K562 (cell line): ENCODE data around the gene PRKG1. TPM values are rescaled to one million over a fixed set of nuclear protein-coding genes. Genes with fewer than 3 reads are reported as not detected.

Source experiments
- ATAC-seq: fragments of 200-7000 bp; cut with Tn5 transposase; 3 replicates; pipeline ENCODE4 v1.9.1; 2020; ENCODE audit warnings: moderate library complexity
- BruUV-seq: library from RNA; stranded (reverse); fragments of 400-500 nt; replicated peaks from 2 replicates; lab custom pipeline; 2021; lab: Mats Ljungman, UMichigan
- CTCF ChIA-PET: fragments of 300-600 bp; formaldehyde crosslinking; extraction: SDS; loops from one replicate; lab custom pipeline; 2021; ENCODE audit warnings: low intra/inter-chr PET ratio; lab: Yijun Ruan, JAX
- POLR2A ChIA-PET: fragments of 300-600, 350-650 bp; sonication (Branson Sonifier 250); formaldehyde crosslinking; extraction: SDS; loops from one replicate; lab custom pipeline; 2021; ENCODE audit warnings: antibody characterized with exemption, inconsistent platforms; lab: Yijun Ruan, JAX
- DNase-seq, 4 experiments: peaks; one replicate each; pipeline versions ENCODE4 v3.0.0 to v3.0.0-alpha.2; 2011 to 2018; ENCODE audit warnings: low spot score in 3 of 4, mixed read lengths in 3 of 4; ENCODE audit errors: extremely low read depth in 1 of 4
- FAIRE-seq: peaks from 2 replicates; lab custom pipeline; 2011; peaks lifted over from hg19 to GRCh38; lab: Jason Lieb, UNC
- H2AFZ ChIP-seq: 2 replicates; pipeline ENCODE4 v1.6.0; 2011; ENCODE audit warnings: low read depth, low read length, control low read depth, inconsistent platforms
- H3K27ac ChIP-seq: fragments of 200-600 bp; 3 replicates; pipeline ENCODE4 v1.8.0; 2011; ENCODE audit warnings: low read depth, mild to moderate bottlenecking, control low read depth, inconsistent platforms, low read length, moderate library complexity, mixed read lengths; ENCODE audit errors: extremely low read depth
- H3K27me3 ChIP-seq, 2 experiments: fragments of 300-600 bp in 1 of 2; 2 replicates in 1 of 2; 3 replicates in 1 of 2; pipeline versions ENCODE4 v1.6.0 to v1.8.0; 2011; ENCODE audit warnings: inconsistent platforms in 2 of 2, low read length in 2 of 2, mild to moderate bottlenecking in 1 of 2, mixed read lengths in 1 of 2, moderate library complexity in 1 of 2; ENCODE audit not compliant: control insufficient read depth in 2 of 2, insufficient read depth in 2 of 2
- H3K36me3 ChIP-seq: fragments of 300-600 bp; 3 replicates; pipeline ENCODE4 v1.8.0; 2011; ENCODE audit warnings: mild to moderate bottlenecking, low read length, inconsistent platforms; ENCODE audit not compliant: control insufficient read depth, insufficient read depth
- H3K4me1 ChIP-seq, 2 experiments: fragments of 200-600 bp in 1 of 2; replicated peaks in 1 of 2; 2 replicates in 1 of 2; 3 replicates in 1 of 2; pipeline versions ENCODE4 v1.5.1 to v1.8.0; 2011; ENCODE audit warnings: inconsistent platforms in 2 of 2, low read length in 2 of 2, mild to moderate bottlenecking in 1 of 2, mixed read lengths in 1 of 2, moderate library complexity in 1 of 2; ENCODE audit not compliant: control insufficient read depth in 2 of 2, insufficient read depth in 2 of 2
- H3K4me2 ChIP-seq: 2 replicates; pipeline ENCODE4 v1.6.1; 2011; ENCODE audit warnings: low read length, control low read depth, inconsistent platforms, mixed read lengths; ENCODE audit not compliant: insufficient read depth
- H3K4me3 ChIP-seq: fragments of 200-600 bp; sonication (generic), shearing (Covaris generic); 2 replicates; pipeline ENCODE4 v1.5.1; 2016; ENCODE audit warnings: control low read depth, inconsistent platforms
- H3K79me2 ChIP-seq: fragments of 200-600 bp; 3 replicates; pipeline ENCODE4 v1.8.0; 2011; ENCODE audit warnings: low read length, inconsistent platforms; ENCODE audit not compliant: control insufficient read depth, insufficient read depth
- H3K9ac ChIP-seq, 2 experiments: 2 replicates each; pipeline versions ENCODE4 v1.6.0 to v1.6.1; 2011; ENCODE audit warnings: low read depth in 2 of 2, low read length in 2 of 2, control low read depth in 1 of 2, inconsistent platforms in 1 of 2, mild to moderate bottlenecking in 1 of 2, mixed read lengths in 1 of 2; ENCODE audit not compliant: insufficient read depth in 1 of 2
- H3K9me1 ChIP-seq: one replicate; pipeline ENCODE4 v1.6.0; 2011; ENCODE audit warnings: inconsistent platforms, mild to moderate bottlenecking, low read length, moderate library complexity; ENCODE audit not compliant: control insufficient read depth, insufficient read depth
- H3K9me3 ChIP-seq: replicated peaks from 2 replicates; pipeline ENCODE4 v1.5.1; 2011; ENCODE audit warnings: low read depth, low read length, inconsistent platforms; ENCODE audit not compliant: control insufficient read depth, insufficient read depth
- H4K20me1 ChIP-seq: replicated peaks from 2 replicates; pipeline ENCODE4 v1.6.1; 2011; ENCODE audit warnings: low read length, inconsistent platforms, mixed read lengths; ENCODE audit not compliant: control insufficient read depth, insufficient read depth
- ELK3 ChIP-seq: fragments of 450-650 bp; formaldehyde crosslinking; IDR thresholded peaks from 2 replicates; pipeline ENCODE4 v1.4.0; 2020; ENCODE audit warnings: mild to moderate bottlenecking
- MEIS2 ChIP-seq: fragments of 450-650 bp; IDR thresholded peaks from 2 replicates; pipeline ENCODE4 v1.6.1; 2014; ENCODE audit warnings: mild to moderate bottlenecking; ENCODE audit not compliant: partially characterized antibody
- NFYB ChIP-seq: IDR thresholded peaks from 2 replicates; pipeline ENCODE4 v1.6.1; 2011; ENCODE audit warnings: mild to moderate bottlenecking, moderate library complexity; ENCODE audit not compliant: insufficient read length; ENCODE audit errors: extremely low read depth
- POLR2G ChIP-seq: fragments of 200-400 bp; formaldehyde crosslinking; IDR thresholded peaks from 2 replicates; pipeline ENCODE4 v1.6.1; 2017; ENCODE audit warnings: low read depth, mild to moderate bottlenecking, antibody characterized with exemption, low read length, moderate library complexity
- ZC3H4 ChIP-seq: sonication (generic); formaldehyde crosslinking; IDR thresholded peaks from 2 replicates; pipeline ENCODE4 v1.9.0; 2021; ENCODE audit warnings: missing genetic modification reagents, borderline replicate concordance
- WGBS: fragments of 100-300 bp; shearing (Covaris generic); methylation state at CpG from one replicate; pipeline ENCODE4 v1.1.6; 2016; ENCODE audit warnings: low coverage, mixed read lengths; ENCODE audit not compliant: insufficient coverage; ENCODE audit errors: missing lambda C conversion rate; 5-methylcytosine and 5-hydroxymethylcytosine counted together
- in situ Hi-C: fragments of 300-500 bp; cut with MboI; formaldehyde crosslinking; loops from 4 replicates; pipeline ENCODE4 v1.15.0; 2018; ENCODE audit warnings: inconsistent platforms, mixed read lengths
- intact Hi-C: fragments of 100-400 bp; cut with micrococcal nuclease; formaldehyde crosslinking; loops from 2 replicates; pipeline ENCODE4 v1.14.2; 2022
- polyA plus RNA-seq, 8 experiments: library from polyadenylated mRNA; depleted of rRNA in 4 of 8; stranded (reverse) in 5 of 8; unstranded in 3 of 8; fragments of >200 nt; fragmentation: Nextera tagmentation in 2 of 8; fragmentation: Illumina TruSeq in 1 of 8; extraction: Ambion mirVana in 2 of 8; extraction: Trizol in 1 of 8; gene quantifications; 2 replicates each; pipeline versions ENCODE4 v1.2.1 to v1.2.3, GENCODE V29; 2011 to 2014; ENCODE audit warnings: inconsistent platforms in 1 of 8, missing spikeins in 1 of 8
- total RNA-seq, 7 experiments: library from RNA; depleted of rRNA in 6 of 7; stranded (reverse); fragments of >200 nt in 6 of 7; fragmentation: Illumina TruSeq in 2 of 7; extraction: Trizol in 2 of 7; gene quantifications; 2 replicates each; pipeline versions ENCODE4 v1.2.1 to v1.2.3, GENCODE V29; 2011 to 2021; ENCODE audit warnings: low replicate concordance in 1 of 7
- TF ChIP-seq, protein P1 (sequence below): fragments of 200-800 bp; sonication (Bioruptor generic); IDR thresholded peaks from 2 replicates; pipeline ENCODE4 v1.6.1; 2017; ENCODE audit warnings: missing genetic modification characterization, missing compliant biosample characterization
- TF ChIP-seq, protein P2 (sequence below): sonication (generic); formaldehyde crosslinking; IDR thresholded peaks from 2 replicates; pipeline ENCODE4 v1.9.0; 2022; ENCODE audit warnings: mild to moderate bottlenecking, missing genetic modification reagents

Gene PRKG1
- total and polyA plus RNA-seq, 9 of the 15 experiments (the other 6 are each of a cell fraction or from before 2014, with no cell fraction given): 0.22 TPM; not detected in 8

- Histone ChIP-seq H3K4me2 (no peak overlapping the region), H3K36me3 (no peaks in the 10 kb centered on the region), H4K20me1 (no peaks in the 10 kb centered on the region), H3K27me3 (no peaks in the 10 kb centered on the region), H3K4me1 (no peaks in the 10 kb centered on the region), H2AFZ (no peak overlapping the region), H3K27ac (no peak overlapping the region), H3K4me3 (no peak overlapping the region), H3K9ac (no peak overlapping the region), H3K9me1 (no peaks in the 10 kb centered on the region), H3K79me2 (no peaks in the 10 kb centered on the region), H3K9me3 (no peaks in the 10 kb centered on the region)
- intact Hi-C loops (no loop called here), in situ Hi-C loops (no loop called here)
- DNase-seq (no peak), ATAC-seq (no peak), FAIRE-seq (no peak)
- no TSS peak for BruUV-seq
- TF ChIP-seq MEIS2: peak; percentile 12
- TF ChIP-seq, protein P1, sequence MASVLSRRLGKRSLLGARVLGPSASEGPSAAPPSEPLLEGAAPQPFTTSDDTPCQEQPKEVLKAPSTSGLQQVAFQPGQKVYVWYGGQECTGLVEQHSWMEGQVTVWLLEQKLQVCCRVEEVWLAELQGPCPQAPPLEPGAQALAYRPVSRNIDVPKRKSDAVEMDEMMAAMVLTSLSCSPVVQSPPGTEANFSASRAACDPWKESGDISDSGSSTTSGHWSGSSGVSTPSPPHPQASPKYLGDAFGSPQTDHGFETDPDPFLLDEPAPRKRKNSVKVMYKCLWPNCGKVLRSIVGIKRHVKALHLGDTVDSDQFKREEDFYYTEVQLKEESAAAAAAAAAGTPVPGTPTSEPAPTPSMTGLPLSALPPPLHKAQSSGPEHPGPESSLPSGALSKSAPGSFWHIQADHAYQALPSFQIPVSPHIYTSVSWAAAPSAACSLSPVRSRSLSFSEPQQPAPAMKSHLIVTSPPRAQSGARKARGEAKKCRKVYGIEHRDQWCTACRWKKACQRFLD (CRISPR knock-in tag): no peak
- 2% methylated on average over 3 of the region's 3 CpGs for WGBS
- ChIA-PET CTCF (no interaction called here), POLR2A (no interaction called here)
Measured at GRCh38 chr10:51462076-51462779, 387.9 kb downstream of the PRKG1 start.

GRCh38 chr10:51468424-51468823, 394.1 kb downstream of the PRKG1 start:
- FAIRE-seq: no peak
- POLR2A ChIA-PET: no interaction called here
- TF ChIP-seq POLR2G (no peak), NFYB (no peak), ZC3H4 (no peak), ELK3 (CRISPR knock-in tag) (no peak)
- TF ChIP-seq, protein P2, sequence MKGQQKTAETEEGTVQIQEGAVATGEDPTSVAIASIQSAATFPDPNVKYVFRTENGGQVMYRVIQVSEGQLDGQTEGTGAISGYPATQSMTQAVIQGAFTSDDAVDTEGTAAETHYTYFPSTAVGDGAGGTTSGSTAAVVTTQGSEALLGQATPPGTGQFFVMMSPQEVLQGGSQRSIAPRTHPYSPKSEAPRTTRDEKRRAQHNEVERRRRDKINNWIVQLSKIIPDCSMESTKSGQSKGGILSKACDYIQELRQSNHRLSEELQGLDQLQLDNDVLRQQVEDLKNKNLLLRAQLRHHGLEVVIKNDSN (CRISPR knock-in tag): no peak

More at GRCh38 chr10:51468424-51468823, 394.1 kb downstream of the PRKG1 start:
- Histone ChIP-seq H3K4me3 (no peak overlapping the region), H3K79me2 (no peaks in the 10 kb centered on the region), H3K36me3 (no peaks in the 10 kb centered on the region), H2AFZ (no peak overlapping the region), H3K27me3 (no peaks in the 10 kb centered on the region), H4K20me1 (no peaks in the 10 kb centered on the region), H3K9ac (no peak overlapping the region), H3K4me2 (no peak overlapping the region), H3K27ac (no peak overlapping the region), H3K4me1 (no peaks in the 10 kb centered on the region), H3K9me1 (no peaks in the 10 kb centered on the region), H3K9me3 (0 out of 2 replicates have a peak, but pooled peaks cover 2% of the 10 kb centered on the region)
- intact Hi-C loops: no loop called here
- no peak for DNase-seq
- no peak for ATAC-seq
- BruUV-seq: no TSS peak
- in situ Hi-C loops: no loop called here
- CTCF ChIA-PET: no interaction called here
- WGBS: 0% methylated on average over 2 of the region's 2 CpGs
